Umbilical cord (tissue), 2 donors: ENCODE measurements around the gene LYSMD3. TPM values are rescaled to one million over a fixed set of nuclear protein-coding genes. Genes with fewer than 3 reads are reported as not detected.
A peak's percentile ranks its signal among the peaks of the same experiment; 100 is the strongest.

Experiments used
- DNase-seq: peaks from one replicate; pipeline ENCODE4 v3.0.0-alpha.2; 2015; ENCODE audit warnings: low spot score
- total RNA-seq: library from RNA; depleted of rRNA; stranded (reverse); fragments of >200 nt; gene quantifications from one replicate; pipeline ENCODE4 v1.2.3, GENCODE V29; 2014; ENCODE audit warnings: low replicate concordance; ENCODE audit not compliant: insufficient read depth

LYSMD3 gene
- total RNA-seq, 1 donor from 2014 or later: 25.5 TPM

DNA sequence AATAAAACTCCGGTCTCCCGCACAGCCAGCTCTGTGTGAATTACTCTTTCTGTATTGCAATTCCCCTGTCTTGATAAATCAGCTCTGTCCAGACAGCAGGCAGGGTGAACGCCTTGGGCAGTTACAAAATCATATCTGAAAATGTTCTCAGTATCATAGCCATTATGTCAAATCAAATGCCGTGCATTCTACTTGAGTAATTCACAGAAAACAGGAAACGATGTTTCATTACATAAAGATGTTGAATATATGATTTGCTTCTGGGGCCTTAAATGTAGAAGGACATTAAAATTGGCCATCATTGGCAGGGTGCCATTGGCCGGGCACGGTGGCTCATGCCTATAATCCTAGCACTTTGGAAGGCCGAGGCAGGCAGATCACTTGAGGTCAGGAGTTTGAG lies 46.2 kb downstream of the LYSMD3 start:
- DNase-seq: no peak

GRCh38 chr5:90480699-90481098 lies 48.7 kb downstream of the LYSMD3 start:
- no peak for DNase-seq

DNA sequence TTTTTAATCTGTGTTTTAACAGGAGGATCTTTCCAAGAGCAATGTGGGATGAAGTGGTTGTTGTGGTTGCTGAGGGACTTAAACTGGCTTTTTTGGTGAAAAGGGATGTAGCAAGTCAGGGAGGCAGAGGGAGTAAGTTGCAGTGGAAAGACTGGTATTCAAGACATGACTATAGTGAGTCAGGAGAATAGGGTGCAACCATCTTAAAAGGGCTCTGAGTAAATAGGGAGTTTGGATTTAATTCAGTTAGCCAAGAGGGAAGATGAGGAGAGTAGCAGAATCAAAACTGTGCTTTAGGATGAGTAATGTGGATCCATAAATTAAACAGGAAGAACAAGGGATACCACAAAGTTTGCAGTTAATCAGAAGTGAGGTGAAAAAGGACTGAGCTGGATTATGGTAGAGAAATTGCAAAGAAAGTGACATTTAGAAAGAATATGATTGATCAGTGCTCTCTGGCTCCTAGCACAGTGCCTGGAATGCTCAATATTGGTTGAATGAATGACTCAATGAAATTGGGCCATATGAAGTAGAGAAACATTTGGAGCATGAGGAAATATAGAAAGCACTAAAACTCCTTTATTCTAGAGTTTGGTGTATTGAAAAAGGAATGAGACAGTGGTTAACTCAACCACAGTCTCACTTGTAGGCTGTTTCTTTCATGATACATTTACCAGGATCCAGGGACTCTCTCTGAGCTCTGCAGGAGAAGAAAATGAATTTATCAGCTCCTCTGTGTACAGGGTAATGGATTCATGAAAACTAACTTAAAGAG lies 49.6 kb downstream of the LYSMD3 start:
- DNase-seq: no peak

DNA sequence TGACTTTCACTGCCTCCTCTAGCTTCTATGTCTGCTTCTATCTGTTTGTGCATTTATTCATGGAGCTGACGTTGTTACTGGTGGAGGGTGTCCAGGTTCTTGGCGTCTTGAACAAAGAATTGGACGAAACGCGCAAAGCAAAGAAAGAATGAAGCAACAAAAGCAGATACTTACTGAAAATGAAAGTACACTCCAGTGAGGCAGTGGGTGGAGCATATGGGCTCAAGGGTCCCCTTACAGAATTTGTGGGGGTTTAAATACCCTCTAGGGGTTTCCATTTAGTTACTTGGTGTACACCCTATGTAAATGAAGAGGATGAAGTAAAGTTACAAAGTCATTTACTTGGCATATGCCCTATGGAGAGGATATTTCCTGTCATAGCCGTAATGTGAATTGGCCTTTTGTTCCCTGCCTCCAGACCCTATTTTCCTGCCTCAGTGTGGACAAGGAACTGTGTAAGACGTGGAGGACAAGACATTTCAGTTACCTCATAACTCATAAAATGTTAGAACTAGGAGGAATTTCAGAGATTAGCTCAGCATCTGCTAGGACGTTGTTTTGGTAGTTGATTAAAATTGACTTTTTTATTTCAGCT lies 51.7 kb downstream of the LYSMD3 start:
- no peak for DNase-seq

GRCh38 chr5:90477073-90477472 lies 52.3 kb downstream of the LYSMD3 start:
- no peak for DNase-seq

GRCh38 chr5:90476391-90476790 lies 53.0 kb downstream of the LYSMD3 start:
- DNase-seq: no peak

DNA sequence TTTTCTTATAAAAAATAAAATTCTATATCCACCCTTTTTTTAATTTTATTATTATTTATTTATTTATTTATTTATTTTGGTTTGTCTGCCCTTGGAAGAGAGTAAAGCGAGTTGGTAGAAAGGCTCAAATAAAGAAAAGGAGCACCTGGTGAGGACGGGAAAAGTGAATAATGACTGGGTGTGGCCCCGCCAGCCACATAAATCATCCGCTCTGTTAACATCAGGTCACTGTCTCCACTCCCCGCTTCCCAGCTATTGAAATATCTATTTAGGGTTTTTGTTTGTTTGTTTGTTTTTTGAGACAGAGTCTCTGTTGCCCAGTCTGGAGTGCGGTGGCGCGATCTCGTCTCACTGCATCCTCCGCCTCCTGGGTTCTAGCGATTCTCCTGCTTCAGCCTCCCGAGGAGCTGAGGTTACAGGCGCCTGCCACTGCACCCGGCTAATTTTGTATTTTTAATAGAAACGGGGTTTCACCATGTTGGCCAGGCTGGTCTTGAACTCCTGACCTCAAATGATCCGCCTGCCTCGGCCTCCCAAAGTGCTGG lies 53.9 kb downstream of the LYSMD3 start:
- no peak for DNase-seq

DNA sequence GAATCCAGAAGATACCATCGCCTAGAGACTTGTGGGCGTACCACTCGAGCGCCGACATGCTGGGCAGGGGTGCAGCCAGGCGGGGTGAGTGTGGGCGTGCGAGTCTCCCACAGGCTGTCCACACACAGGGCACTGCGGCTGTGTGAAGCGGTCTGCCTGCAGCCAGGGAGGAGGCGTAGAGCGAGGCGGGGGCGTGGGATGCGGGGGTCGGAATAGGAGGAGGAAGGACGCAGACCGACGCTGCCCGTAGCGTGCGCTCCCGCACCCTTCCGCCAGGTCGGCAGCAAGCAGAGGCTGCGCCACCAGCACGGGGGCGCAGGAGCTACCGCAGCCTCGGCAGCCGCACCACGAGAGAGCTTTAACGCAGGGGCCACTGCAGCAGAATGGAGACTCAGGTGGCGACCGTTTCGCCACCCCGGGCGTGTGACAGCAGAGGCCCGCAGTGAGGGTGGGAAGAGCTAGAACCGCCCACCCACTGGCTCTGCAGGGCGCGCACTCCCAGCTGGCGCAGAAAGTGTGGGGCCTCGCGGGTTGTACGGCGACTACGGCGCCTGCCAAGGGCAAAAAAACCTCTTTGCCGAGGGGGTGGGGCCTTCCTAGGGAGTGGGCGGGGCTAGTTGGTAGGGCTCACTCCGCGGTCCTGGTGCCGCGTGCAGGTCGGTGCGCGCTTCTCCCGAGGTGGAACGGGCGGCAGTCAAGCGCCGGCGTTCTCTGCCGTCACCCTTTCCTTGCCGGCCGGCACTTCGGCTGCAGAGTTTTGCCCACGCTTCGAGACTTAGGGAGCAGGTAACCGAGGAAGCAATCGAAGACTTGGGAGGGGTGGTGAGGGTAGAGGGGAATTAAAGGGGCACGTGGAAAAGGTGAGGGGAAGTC lies 54.9 kb downstream of the LYSMD3 start, which contains the start of the genes MBLAC2 and POLR3G:
TSS of gene MBLAC2 (minus strand) at position 537 of the 873 bp plus-strand sequence. CDS start at position 58, 479 bp downstream.
TSS of gene POLR3G (plus strand) at position 630 of the 873 bp plus-strand sequence. CDS start 10,704 bp downstream, outside the sequence.
- peak; percentile 93 for DNase-seq

- DNase-seq: peak; percentile 18
These were observed 55.8 kb downstream of the LYSMD3 start for GRCh38 chr5:90473396-90474234.

GRCh38 chr5:90472783-90473395 lies 56.5 kb downstream of the LYSMD3 start:
- DNase-seq: no peak

Other genes with a start within 250 kb of the LYSMD3 start
- 10.4 TPM for gene CETN3, start 119.8 kb downstream of the LYSMD3 start, total RNA-seq
- gene MBLAC2, start 54.8 kb downstream of the LYSMD3 start, total RNA-seq: 9.4 TPM
- 2.9 TPM for gene POLR3G, start 54.7 kb downstream of the LYSMD3 start, total RNA-seq
- gene ADGRV1, start 29.2 kb upstream of the LYSMD3 start, total RNA-seq: 15.4 TPM